PC-9 (cell line): Measurements from ENCODE around the gene SLC9A3. TPM values are rescaled to one million over a fixed set of nuclear protein-coding genes. Genes with fewer than 3 reads are reported as not detected.

Source experiments
- BruUV-seq: library from RNA; stranded (reverse); fragments of 400-500 nt; replicated peaks from 2 replicates; lab custom pipeline; 2021; lab: Mats Ljungman, UMichigan
- CTCF ChIA-PET: fragments of 300-600 bp; sonication (Branson Sonifier 250); formaldehyde crosslinking; loops from one replicate; lab custom pipeline; 2022; ENCODE audit warnings: antibody characterized with exemption; lab: Charles Lee
- POLR2A ChIA-PET: fragments of 300-600 bp; sonication (Branson Sonifier 250); formaldehyde crosslinking; loops from one replicate; lab custom pipeline; 2022; ENCODE audit warnings: antibody characterized with exemption; ENCODE audit not compliant: unreplicated experiment; lab: Charles Lee
- DNase-seq, 2 experiments: peaks; one replicate each; pipeline versions ENCODE4 v3.0.0 to v3.0.0-alpha.2; 2015 to 2022; ENCODE audit warnings: mixed read lengths in 1 of 2
- H2AFZ ChIP-seq: fragments of 200-600 bp; sonication (generic); 2 replicates; pipeline ENCODE4 v1.8.1; 2017; ENCODE audit warnings: antibody characterized with exemption
- H3F3A ChIP-seq: fragments of 200-600 bp; sonication (generic); 2 replicates; pipeline ENCODE4 v1.8.1; 2017; ENCODE audit warnings: antibody characterized with exemption, mild to moderate bottlenecking, low read depth; ENCODE audit not compliant: insufficient read depth
- H3K27ac ChIP-seq: fragments of 200-600 bp; sonication (generic); 2 replicates; pipeline ENCODE4 v1.6.1; 2016; ENCODE audit warnings: mixed run types
- H3K27me3 ChIP-seq: fragments of 200-600 bp; sonication (generic); 2 replicates; pipeline ENCODE4 v1.6.1; 2016; ENCODE audit warnings: low read depth, mixed run types; ENCODE audit not compliant: insufficient read depth
- H3K36me3 ChIP-seq: fragments of 200-600 bp; sonication (generic); 2 replicates; pipeline ENCODE4 v1.6.1; 2016; ENCODE audit warnings: low read depth, mixed run types
- H3K4me1 ChIP-seq: fragments of 200-600 bp; sonication (generic); replicated peaks from 2 replicates; pipeline ENCODE4 v1.6.1; 2016; ENCODE audit warnings: mixed run types; ENCODE audit not compliant: insufficient read depth
- H3K4me2 ChIP-seq: fragments of 200-600 bp; sonication (generic); 2 replicates; pipeline ENCODE4 v1.6.1; 2017; ENCODE audit warnings: mixed run types
- H3K4me3 ChIP-seq: fragments of 200-600 bp; sonication (generic); 2 replicates; pipeline ENCODE4 v1.6.1; 2016; ENCODE audit warnings: mixed run types
- H3K79me2 ChIP-seq: fragments of 200-600 bp; sonication (generic); 2 replicates; pipeline ENCODE4 v1.6.1; 2017; ENCODE audit warnings: low read depth, mixed run types
- H3K9me2 ChIP-seq: fragments of 200-600 bp; sonication (generic); 2 replicates; pipeline ENCODE4 v1.8.1; 2017; ENCODE audit warnings: mild to moderate bottlenecking; ENCODE audit not compliant: insufficient read depth
- H3K9me3 ChIP-seq: fragments of 200-600 bp; sonication (generic); 2 replicates; pipeline ENCODE4 v1.8.1; 2016; ENCODE audit warnings: low read depth; ENCODE audit not compliant: insufficient read depth
- H4K20me1 ChIP-seq: fragments of 200-600 bp; sonication (generic); 2 replicates; pipeline ENCODE4 v1.8.1; 2017; ENCODE audit not compliant: insufficient read depth
- CTCF ChIP-seq: fragments of 200-600 bp; sonication (generic); conservative IDR thresholded peaks from 2 replicates; pipeline ENCODE4 v1.6.1; 2017; ENCODE audit warnings: mixed run types, antibody characterized with exemption, mild to moderate bottlenecking, moderate library complexity
- EZH2 ChIP-seq: fragments of 200-600 bp; sonication (generic); IDR thresholded peaks from 2 replicates; pipeline ENCODE4 v1.8.0; 2017; ENCODE audit warnings: antibody characterized with exemption, low read depth
- intact Hi-C: fragments of 100-400 bp; cut with micrococcal nuclease; formaldehyde crosslinking; loops from one replicate; pipeline ENCODE4 v1.10.0; 2022; ENCODE audit not compliant: unreplicated experiment
- total RNA-seq: library from RNA; stranded (reverse); gene quantifications from 2 replicates; pipeline ENCODE4 v1.2.3, GENCODE V29; 2021

The SLC9A3 gene
- total RNA-seq, 1 experiment from 2014 or later: 5.6 TPM

GRCh38 chr5:572398-573019, 48.3 kb upstream of the SLC9A3 start:
- BruUV-seq: no TSS peak
- H3K9me3 ChIP-seq: peaks cover 4% of the 10 kb centered on the region; the same call in 1 of the 2 replicates
- POLR2A ChIA-PET: no interaction called here
- H3K9me2 ChIP-seq: no peaks in the 10 kb centered on the region
- no peak overlapping the region for H3K4me2 ChIP-seq
- intact Hi-C loops: no loop called here
- no peaks in the 10 kb centered on the region for H3K4me1 ChIP-seq
- no peaks in the 10 kb centered on the region for H3K36me3 ChIP-seq
- CTCF ChIA-PET: no interaction called here
- no peak for TF ChIP-seq EZH2
- no peaks in the 10 kb centered on the region for H4K20me1 ChIP-seq
- peaks cover 97% of the 10 kb centered on the region for H3K27me3 ChIP-seq
- no peak for DNase-seq
- no peaks in the 10 kb centered on the region for H3K79me2 ChIP-seq
- no peak overlapping the region for H3K4me3 ChIP-seq
- H2AFZ ChIP-seq: no peak overlapping the region
- H3K27ac ChIP-seq: no peak overlapping the region
- H3F3A ChIP-seq: no peaks in the 10 kb centered on the region

- Histone ChIP-seq H3K79me2 (no peaks in the 10 kb centered on the region), H3K9me3 (no peaks in the 10 kb centered on the region; the same call in 1 of the 2 replicates), H2AFZ (no peak overlapping the region), H4K20me1 (no peaks in the 10 kb centered on the region), H3K9me2 (no peaks in the 10 kb centered on the region), H3K27me3 (peaks cover 97% of the 10 kb centered on the region), H3F3A (no peaks in the 10 kb centered on the region), H3K4me3 (no peak overlapping the region), H3K4me2 (no peak overlapping the region), H3K4me1 (no peaks in the 10 kb centered on the region), H3K36me3 (no peaks in the 10 kb centered on the region), H3K27ac (no peak overlapping the region)
- DNase-seq: no peak
- ChIA-PET CTCF (no interaction called here), POLR2A (no interaction called here)
- TF ChIP-seq CTCF: no peak
- TF ChIP-seq EZH2: no peak
- BruUV-seq: no TSS peak
- intact Hi-C loops: no loop called here
These were observed 47.5 kb upstream of the SLC9A3 start for GRCh38 chr5:571791-572190.

GRCh38 chr5:570886-571285, 46.6 kb upstream of the SLC9A3 start:
- ChIA-PET CTCF (no interaction called here), POLR2A (no interaction called here)
- no peak overlapping the region for H2AFZ ChIP-seq
- no peaks in the 10 kb centered on the region for H3K9me2 ChIP-seq
- TF ChIP-seq EZH2: no peak
- no peak for TF ChIP-seq CTCF
- no peak for DNase-seq
- H3K36me3 ChIP-seq: no peaks in the 10 kb centered on the region
- H3K4me3 ChIP-seq: no peak overlapping the region
- no peaks in the 10 kb centered on the region for H3K4me1 ChIP-seq
- intact Hi-C loops: no loop called here
- no peaks in the 10 kb centered on the region for H3K79me2 ChIP-seq
- H3K9me3 ChIP-seq: no peaks in the 10 kb centered on the region; the same call in 1 of the 2 replicates
- no peak overlapping the region for H3K27ac ChIP-seq
- H3F3A ChIP-seq: no peaks in the 10 kb centered on the region
- H4K20me1 ChIP-seq: no peaks in the 10 kb centered on the region
- no TSS peak for BruUV-seq
- no peak overlapping the region for H3K4me2 ChIP-seq
- peaks cover 97% of the 10 kb centered on the region for H3K27me3 ChIP-seq

- Histone ChIP-seq H4K20me1 (no peaks in the 10 kb centered on the region), H3K9me2 (no peaks in the 10 kb centered on the region), H3K36me3 (no peaks in the 10 kb centered on the region), H3K79me2 (no peaks in the 10 kb centered on the region), H3K4me3 (no peak overlapping the region), H3K4me1 (no peaks in the 10 kb centered on the region), H3K4me2 (no peak overlapping the region), H3K9me3 (no peaks in the 10 kb centered on the region), H3K27me3 (peaks cover 94% of the 10 kb centered on the region), H3K27ac (no peak overlapping the region), H2AFZ (no peak overlapping the region), H3F3A (no peaks in the 10 kb centered on the region)
- ChIA-PET CTCF (no interaction called here), POLR2A (no interaction called here)
- DNase-seq: no peak
- no peak for TF ChIP-seq EZH2
- no peak for TF ChIP-seq CTCF
- no TSS peak for BruUV-seq
- intact Hi-C loops: no loop called here
These were observed 46.2 kb upstream of the SLC9A3 start for GRCh38 chr5:570446-570845.
